AG04450 (cell line): ENCODE measurements around the gene TPM4. TPM values are rescaled to one million over a fixed set of nuclear protein-coding genes. Genes with fewer than 3 reads are reported as not detected.
A peak's percentile ranks its signal among the peaks of the same experiment; 100 is the strongest.

Experiments
- CTCF ChIA-PET: fragments of 300-600, 350-600 bp; formaldehyde crosslinking; extraction: SDS; loops from one replicate; lab custom pipeline; 2022; ENCODE audit warnings: antibody characterized with exemption, inconsistent platforms; lab: Charles Lee
- POLR2A ChIA-PET: fragments of 350-600 bp; formaldehyde crosslinking; extraction: SDS; loops from one replicate; lab custom pipeline; 2021; ENCODE audit warnings: antibody characterized with exemption, inconsistent platforms; lab: Yijun Ruan, JAX
- DNase-seq: peaks from one replicate; pipeline ENCODE4 v3.0.0-alpha.2; 2011; ENCODE audit warnings: low read depth, low spot score
- H3K27ac ChIP-seq: one replicate; pipeline ENCODE4 v1.5.1; 2012; ENCODE audit warnings: low read depth, low read length, control low read depth
- H3K27me3 ChIP-seq: one replicate; pipeline ENCODE4 v1.6.0; 2012; ENCODE audit warnings: low read length; ENCODE audit not compliant: control insufficient read depth, insufficient read depth
- H3K4me3 ChIP-seq: 2 replicates; pipeline ENCODE4 v1.5.1; 2011; ENCODE audit warnings: mild to moderate bottlenecking, low read depth, low read length, control low read depth
- H3K9me3 ChIP-seq: 2 replicates; pipeline ENCODE4 v1.5.1; 2012; ENCODE audit warnings: low read length; ENCODE audit not compliant: control insufficient read depth, insufficient read depth
- CTCF ChIP-seq: IDR thresholded peaks from 2 replicates; pipeline ENCODE4 v1.5.1; 2011; ENCODE audit warnings: low read depth, low read length, control low read depth, inconsistent platforms
- polyA plus RNA-seq: library from polyadenylated mRNA; depleted of rRNA; stranded (reverse); fragments of >200 nt; gene quantifications from 2 replicates; pipeline ENCODE4 v1.2.3, GENCODE V29; 2011

Gene TPM4
- polyA plus RNA-seq, 1 experiment: 2,058 TPM

GRCh38 chr19:16041299-16041990 is 34.9 kb upstream of the TPM4 start:
- TF ChIP-seq CTCF: peak; percentile 97
- Histone ChIP-seq H3K9me3 (peaks cover 2% of the 10 kb centered on the region; the same call in 1 of the 2 replicates), H3K27me3 (no peaks in the 10 kb centered on the region), H3K27ac (no peak overlapping the region), H3K4me3 (peak overlapping the region; percentile 38)
- DNase-seq: peak; percentile 23
- CTCF ChIA-PET: interaction anchor here (0.5 to 4.5 kb wide), 34 partner anchors 9 to 1435 kb away, joined by 3 to 51 read pairs (median 4); partner anchors contain the start of genes AP1M1, FAM32A, RAB8A and TPM4
- POLR2A ChIA-PET: interaction anchor here (0.6 to 2.3 kb wide), 6 partner anchors 25 to 93 kb away, joined by 3 to 21 read pairs (median 5); partner anchors contain the start of gene TPM4

- Histone ChIP-seq H3K27me3 (no peaks in the 10 kb centered on the region), H3K27ac (no peak overlapping the region), H3K4me3 (no peak overlapping the region), H3K9me3 (peaks cover 2% of the 10 kb centered on the region; the same call in 1 of the 2 replicates)
- TF ChIP-seq CTCF: no peak
- ChIA-PET CTCF (interaction anchor here (0.5 to 4.5 kb wide), 29 partner anchors 9 to 1436 kb away, joined by 3 to 51 read pairs (median 4); partner anchors contain the start of genes AP1M1, FAM32A, RAB8A and TPM4), POLR2A (interaction anchor here (1.0 to 2.3 kb wide), 4 partner anchors 24 to 42 kb away, joined by 3 to 21 read pairs (median 5); partner anchors contain the start of gene TPM4)
- DNase-seq: no peak
Measured at GRCh38 chr19:16041991-16042386, 34.3 kb upstream of the TPM4 start.

- CTCF ChIA-PET: interaction anchor here (1.0 to 4.5 kb wide), 15 partner anchors 12 to 205 kb away, joined by 3 to 51 read pairs (median 5); partner anchors contain the start of genes AP1M1, FAM32A, RAB8A and TPM4
Measured at GRCh38 chr19:16042533-16043085, 33.7 kb upstream of the TPM4 start.

GRCh38 chr19:16043156-16043757 is 33.0 kb upstream of the TPM4 start:
- CTCF ChIA-PET: interaction anchor here (2.1 to 4.5 kb wide), 4 partner anchors 11 to 142 kb away, joined by 9 to 41 read pairs (median 24); partner anchors contain the start of genes FAM32A and RAB8A
- TF ChIP-seq CTCF: no peak
- H3K9me3 ChIP-seq: peaks cover 2% of the 10 kb centered on the region; the same call in 1 of the 2 replicates
- H3K27ac ChIP-seq: no peak overlapping the region
- H3K27me3 ChIP-seq: no peaks in the 10 kb centered on the region
- DNase-seq: no peak
- POLR2A ChIA-PET: no interaction called here
- no peak overlapping the region for H3K4me3 ChIP-seq

More at GRCh38 chr19:16042533-16043085, 33.7 kb upstream of the TPM4 start:
- POLR2A ChIA-PET: interaction anchor here (1.4 to 2.2 kb wide), 2 partner anchors 34 to 41 kb away, joined by 3 to 7 read pairs; partner anchors contain the start of gene TPM4
- TF ChIP-seq CTCF: no peak
- Histone ChIP-seq H3K27me3 (no peaks in the 10 kb centered on the region), H3K4me3 (no peak overlapping the region), H3K9me3 (peaks cover 2% of the 10 kb centered on the region; the same call in 1 of the 2 replicates), H3K27ac (no peak overlapping the region)
- DNase-seq: no peak
